SK-N-SH (cell line): ENCODE measurements around the gene PLEKHG5. TPM values are rescaled to one million over a fixed set of nuclear protein-coding genes. Genes with fewer than 3 reads are reported as not detected.

Experiments
- CTCF ChIA-PET: fragments of 300-600, 350-600 bp; formaldehyde crosslinking; extraction: SDS; loops from one replicate; lab custom pipeline; 2021; lab: Yijun Ruan, JAX
- POLR2A ChIA-PET: fragments of 350-600 bp; sonication (Branson Sonifier 250); formaldehyde crosslinking; extraction: SDS; loops from one replicate; lab custom pipeline; 2020; ENCODE audit warnings: antibody characterized with exemption, inconsistent platforms; lab: Yijun Ruan, JAX
- DNase-seq: peaks from one replicate; pipeline ENCODE4 v3.0.0; 2012
- H2AFZ ChIP-seq: fragments of 200-600 bp; sonication (generic); 2 replicates; pipeline ENCODE4 v1.8.1; 2016; ENCODE audit warnings: antibody characterized with exemption, mild to moderate bottlenecking, low read depth
- H3F3A ChIP-seq: fragments of 200-600 bp; sonication (generic); replicated peaks from 2 replicates; pipeline ENCODE3; 2016; ENCODE audit warnings: antibody characterized with exemption, mild to moderate bottlenecking; ENCODE audit not compliant: insufficient read depth
- H3K27ac ChIP-seq, 2 experiments: fragments of 200-500 bp in 1 of 2; fragments of 200-600 bp in 1 of 2; sonication (Bioruptor generic) in 1 of 2; sonication (generic), shearing (Covaris generic) in 1 of 2; 2 replicates each; pipeline versions ENCODE4 v1.5.1 to v1.6.1; 2014 to 2016; ENCODE audit warnings: low read depth in 2 of 2, inconsistent platforms in 1 of 2, low read length in 1 of 2, mild to moderate bottlenecking in 1 of 2, mixed read lengths in 1 of 2
- H3K27me3 ChIP-seq: fragments of 200-600 bp; sonication (generic), shearing (Covaris generic); 2 replicates; pipeline ENCODE4 v1.6.1; 2016; ENCODE audit warnings: mixed run types; ENCODE audit not compliant: insufficient read depth
- H3K36me3 ChIP-seq, 2 experiments: fragments of 200-500 bp in 1 of 2; fragments of 200-600 bp in 1 of 2; sonication (Bioruptor generic) in 1 of 2; sonication (generic) in 1 of 2; replicated peaks in 1 of 2; 2 replicates each; pipeline versions ENCODE3 to v1.5.1; 2014 to 2016; ENCODE audit warnings: low read length in 1 of 2, mild to moderate bottlenecking in 1 of 2; ENCODE audit not compliant: insufficient read depth in 2 of 2, control insufficient read depth in 1 of 2
- H3K4me1 ChIP-seq, 2 experiments: fragments of 200-500 bp in 1 of 2; fragments of 200-600 bp in 1 of 2; sonication (Bioruptor generic) in 1 of 2; sonication (generic), shearing (Covaris generic) in 1 of 2; 2 replicates each; pipeline versions ENCODE4 v1.5.1 to v1.6.1; 2014 to 2016; ENCODE audit warnings: low read depth in 1 of 2, low read length in 1 of 2, mixed run types in 1 of 2; ENCODE audit not compliant: insufficient read depth in 2 of 2, control insufficient read depth in 1 of 2
- H3K4me2 ChIP-seq: fragments of 200-600 bp; sonication (generic), shearing (Covaris generic); 2 replicates; pipeline ENCODE4 v1.6.1; 2017; ENCODE audit warnings: mixed run types
- H3K4me3 ChIP-seq, 2 experiments: fragments of 200-500 bp in 1 of 2; fragments of 200-600 bp in 1 of 2; sonication (Bioruptor generic) in 1 of 2; sonication (generic), shearing (Covaris generic) in 1 of 2; 2 replicates each; pipeline versions ENCODE4 v1.5.1 to v1.8.1; 2014 to 2016; ENCODE audit warnings: low read depth in 2 of 2, inconsistent platforms in 1 of 2, low read length in 1 of 2, mild to moderate bottlenecking in 1 of 2, mixed read lengths in 1 of 2, moderate library complexity in 1 of 2
- H3K79me2 ChIP-seq: fragments of 200-600 bp; sonication (generic); 2 replicates; pipeline ENCODE4 v1.8.1; 2017; ENCODE audit warnings: mild to moderate bottlenecking; ENCODE audit not compliant: insufficient read depth
- H3K9ac ChIP-seq: fragments of 200-600 bp; sonication (generic); 2 replicates; pipeline ENCODE4 v1.6.1; 2017; ENCODE audit warnings: mixed run types
- H3K9me2 ChIP-seq: fragments of 200-600 bp; sonication (generic); 2 replicates; pipeline ENCODE4 v1.6.1; 2017; ENCODE audit warnings: mixed run types
- H3K9me3 ChIP-seq: fragments of 200-600 bp; sonication (generic); 2 replicates; pipeline ENCODE4 v1.6.1; 2017; ENCODE audit warnings: mixed run types, mild to moderate bottlenecking, moderate library complexity
- H4K20me1 ChIP-seq: fragments of 200-600 bp; sonication (generic); 2 replicates; pipeline ENCODE4 v1.6.1; 2017; ENCODE audit warnings: mild to moderate bottlenecking, mixed run types; ENCODE audit not compliant: insufficient read depth
- CHD2 ChIP-seq: fragments of 150-350 bp; IDR thresholded peaks from 2 replicates; pipeline ENCODE4 v1.6.1; 2018; ENCODE audit warnings: low read length; ENCODE audit not compliant: partially characterized antibody
- CTCF ChIP-seq: fragments of 200-600 bp; sonication (generic); IDR thresholded peaks from 2 replicates; pipeline ENCODE4 v1.6.1; 2017; ENCODE audit warnings: antibody characterized with exemption, mild to moderate bottlenecking, moderate library complexity
- FOSL2 ChIP-seq: IDR thresholded peaks from 2 replicates; pipeline ENCODE4 v1.4.0; 2012; ENCODE audit warnings: low read depth, mild to moderate bottlenecking, moderate library complexity, borderline replicate concordance
- FOXJ3 ChIP-seq: sonication (generic); formaldehyde crosslinking; IDR thresholded peaks from 2 replicates; pipeline ENCODE4 v1.5.1; 2020; ENCODE audit warnings: mild to moderate bottlenecking, missing genetic modification reagents
- GABPA ChIP-seq: IDR thresholded peaks from 2 replicates; pipeline ENCODE4 v1.4.0; 2012; ENCODE audit warnings: low read depth, mild to moderate bottlenecking
- GATA2 ChIP-seq: sonication (generic); formaldehyde crosslinking; IDR thresholded peaks from 2 replicates; pipeline ENCODE4 v1.5.0; 2020; ENCODE audit warnings: mild to moderate bottlenecking, missing genetic modification reagents
- POLR2AphosphoS5 ChIP-seq: IDR thresholded peaks from 2 replicates; pipeline ENCODE4 v1.6.1; 2012; ENCODE audit warnings: low read depth, low read length
- RAD21 ChIP-seq: IDR thresholded peaks from 2 replicates; pipeline ENCODE4 v1.6.1; 2012; ENCODE audit warnings: mild to moderate bottlenecking, low read length
- SIN3A ChIP-seq: IDR thresholded peaks from 2 replicates; pipeline ENCODE4 v1.6.1; 2012; ENCODE audit warnings: low read depth, mild to moderate bottlenecking, low read length, moderate library complexity, borderline replicate concordance
- TCF12 ChIP-seq: IDR thresholded peaks from 2 replicates; pipeline ENCODE4 v1.4.0; 2012
- USF2 ChIP-seq: fragments of 150-350 bp; IDR thresholded peaks from 2 replicates; pipeline ENCODE4 v1.6.1; 2017; ENCODE audit warnings: antibody characterized with exemption, low read length, low read depth, borderline replicate concordance
- YY1 ChIP-seq: IDR thresholded peaks from 2 replicates; pipeline ENCODE4 v1.4.0; 2012; ENCODE audit warnings: low read depth, mild to moderate bottlenecking
- ZBTB33 ChIP-seq: IDR thresholded peaks from 2 replicates; pipeline ENCODE4 v1.4.0; 2012; ENCODE audit warnings: low read depth, borderline replicate concordance
- WGBS: methylation state at CpG from one replicate; pipeline ENCODE4 v1.1.6; 2017; ENCODE audit warnings: low lambda C conversion rate; 5-methylcytosine and 5-hydroxymethylcytosine counted together
- polyA plus RNA-seq, 3 experiments: library from polyadenylated mRNA; depleted of rRNA; stranded (reverse); fragments of >200 nt; gene quantifications; 2 replicates each; pipeline ENCODE4 v1.2.3, GENCODE V29; 2012

The PLEKHG5 gene
- polyA plus RNA-seq, 1 of the 3 experiments (the other 2 are of a cell fraction): 14.9 TPM

GRCh38 chr1:6473974-6474814, 17.3 kb downstream of the PLEKHG5 start:
- Histone ChIP-seq H3K79me2 (no peaks in the 10 kb centered on the region), H3K9me2 (no peaks in the 10 kb centered on the region), H3K4me3 (no peak overlapping the region), H4K20me1 (no peaks in the 10 kb centered on the region), H3K27me3 (no peaks in the 10 kb centered on the region)
- CTCF ChIA-PET: interaction anchor here (0.5 to 3.0 kb wide), 6 partner anchors 8 to 228 kb away, joined by 3 to 14 read pairs (median 3); partner anchors contain the start of gene TNFRSF25
- no peak for TF ChIP-seq POLR2AphosphoS5
- TF ChIP-seq GATA2 (CRISPR knock-in tag): no peak
- TF ChIP-seq ZBTB33: no peak
- no peak for TF ChIP-seq FOXJ3 (CRISPR knock-in tag)
- no peak for TF ChIP-seq SIN3A
- no peak for TF ChIP-seq USF2
- TF ChIP-seq CHD2: no peak
- TF ChIP-seq RAD21: no peak
- no peak for TF ChIP-seq CTCF
- TF ChIP-seq FOSL2: no peak
- TF ChIP-seq GABPA: no peak
- no peak for TF ChIP-seq YY1
- TF ChIP-seq TCF12: no peak
- TF ChIP-seq, all 33 proteins: peak for 0
- Histone ChIP-seq H3K9ac (no peak overlapping the region), H3K4me2 (no peak overlapping the region), H3K9me3 (no peaks in the 10 kb centered on the region), H3K4me1 (peaks cover 0 to 2% of the 10 kb centered on the region in 2 experiments; a peak in 1 of 4 replicates), H2AFZ (no peak overlapping the region), H3K27ac (no peak overlapping the region), H3K36me3 (peaks cover 0 to 31% of the 10 kb centered on the region in 2 experiments), H3F3A (no peaks in the 10 kb centered on the region)
- DNase-seq: no peak
- WGBS: 87% methylated on average over 7 of the region's 33 CpGs
- POLR2A ChIA-PET: no interaction called here
